ENCODE data around the gene TNK2.

DNA sequence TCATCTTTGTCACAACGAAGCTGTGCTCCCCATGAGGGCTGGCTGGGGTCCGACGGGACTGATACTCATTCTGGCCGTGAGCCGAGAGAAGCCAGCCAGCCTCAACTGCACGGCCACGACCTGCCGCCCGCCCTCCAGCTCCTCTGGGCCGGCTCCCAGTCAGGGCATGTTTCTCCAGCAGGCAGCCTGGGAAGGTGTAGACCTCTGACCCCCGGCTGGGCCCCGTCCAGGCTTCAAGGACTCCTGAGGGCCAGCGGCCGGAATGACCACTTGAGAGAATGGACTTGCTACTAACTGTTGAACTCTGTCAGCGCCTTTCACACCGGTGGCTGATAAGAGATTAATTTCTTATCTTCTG is 78.5 kb downstream of the TNK2 start:
- TF ChIP-seq ZSCAN20 (CRISPR knock-in tag; IDR thresholded peaks at IDR 0.05; ENCODE audit: borderline replicate concordance) (no peak), POLR2AphosphoS5 (IDR thresholded peaks at IDR 0.05; ENCODE audit: low read depth, low read length) (no peak), MAZ (IDR thresholded peaks at IDR 0.05; ENCODE audit: borderline replicate concordance, low read depth, low read length) (no peak), MAZ (CRISPR knock-in tag; IDR thresholded peaks at IDR 0.05; ENCODE audit: low read depth) (no peak), EP300 (IDR thresholded peaks at IDR 0.05; ENCODE audit: low read depth in 2 of 2, low read length in 2 of 2) (no peak), EP300 (CRISPR knock-in tag; IDR thresholded peaks at IDR 0.05; ENCODE audit: borderline replicate concordance) (no peak)
- TF ChIP-seq, protein P1, sequence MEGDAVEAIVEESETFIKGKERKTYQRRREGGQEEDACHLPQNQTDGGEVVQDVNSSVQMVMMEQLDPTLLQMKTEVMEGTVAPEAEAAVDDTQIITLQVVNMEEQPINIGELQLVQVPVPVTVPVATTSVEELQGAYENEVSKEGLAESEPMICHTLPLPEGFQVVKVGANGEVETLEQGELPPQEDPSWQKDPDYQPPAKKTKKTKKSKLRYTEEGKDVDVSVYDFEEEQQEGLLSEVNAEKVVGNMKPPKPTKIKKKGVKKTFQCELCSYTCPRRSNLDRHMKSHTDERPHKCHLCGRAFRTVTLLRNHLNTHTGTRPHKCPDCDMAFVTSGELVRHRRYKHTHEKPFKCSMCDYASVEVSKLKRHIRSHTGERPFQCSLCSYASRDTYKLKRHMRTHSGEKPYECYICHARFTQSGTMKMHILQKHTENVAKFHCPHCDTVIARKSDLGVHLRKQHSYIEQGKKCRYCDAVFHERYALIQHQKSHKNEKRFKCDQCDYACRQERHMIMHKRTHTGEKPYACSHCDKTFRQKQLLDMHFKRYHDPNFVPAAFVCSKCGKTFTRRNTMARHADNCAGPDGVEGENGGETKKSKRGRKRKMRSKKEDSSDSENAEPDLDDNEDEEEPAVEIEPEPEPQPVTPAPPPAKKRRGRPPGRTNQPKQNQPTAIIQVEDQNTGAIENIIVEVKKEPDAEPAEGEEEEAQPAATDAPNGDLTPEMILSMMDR (CRISPR knock-in tag; IDR thresholded peaks at IDR 0.05) = no peak
- TF ChIP-seq, protein P2, sequence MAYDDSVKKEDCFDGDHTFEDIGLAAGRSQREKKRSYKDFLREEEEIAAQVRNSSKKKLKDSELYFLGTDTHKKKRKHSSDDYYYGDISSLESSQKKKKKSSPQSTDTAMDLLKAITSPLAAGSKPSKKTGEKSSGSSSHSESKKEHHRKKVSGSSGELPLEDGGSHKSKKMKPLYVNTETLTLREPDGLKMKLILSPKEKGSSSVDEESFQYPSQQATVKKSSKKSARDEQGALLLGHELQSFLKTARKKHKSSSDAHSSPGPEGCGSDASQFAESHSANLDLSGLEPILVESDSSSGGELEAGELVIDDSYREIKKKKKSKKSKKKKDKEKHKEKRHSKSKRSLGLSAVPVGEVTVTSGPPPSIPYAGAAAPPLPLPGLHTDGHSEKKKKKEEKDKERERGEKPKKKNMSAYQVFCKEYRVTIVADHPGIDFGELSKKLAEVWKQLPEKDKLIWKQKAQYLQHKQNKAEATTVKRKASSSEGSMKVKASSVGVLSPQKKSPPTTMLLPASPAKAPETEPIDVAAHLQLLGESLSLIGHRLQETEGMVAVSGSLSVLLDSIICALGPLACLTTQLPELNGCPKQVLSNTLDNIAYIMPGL (CRISPR knock-in tag; IDR thresholded peaks at IDR 0.05; ENCODE audit: borderline replicate concordance in 1 of 2, low read depth in 1 of 2) = no peak
- TF ChIP-seq, protein P3, sequence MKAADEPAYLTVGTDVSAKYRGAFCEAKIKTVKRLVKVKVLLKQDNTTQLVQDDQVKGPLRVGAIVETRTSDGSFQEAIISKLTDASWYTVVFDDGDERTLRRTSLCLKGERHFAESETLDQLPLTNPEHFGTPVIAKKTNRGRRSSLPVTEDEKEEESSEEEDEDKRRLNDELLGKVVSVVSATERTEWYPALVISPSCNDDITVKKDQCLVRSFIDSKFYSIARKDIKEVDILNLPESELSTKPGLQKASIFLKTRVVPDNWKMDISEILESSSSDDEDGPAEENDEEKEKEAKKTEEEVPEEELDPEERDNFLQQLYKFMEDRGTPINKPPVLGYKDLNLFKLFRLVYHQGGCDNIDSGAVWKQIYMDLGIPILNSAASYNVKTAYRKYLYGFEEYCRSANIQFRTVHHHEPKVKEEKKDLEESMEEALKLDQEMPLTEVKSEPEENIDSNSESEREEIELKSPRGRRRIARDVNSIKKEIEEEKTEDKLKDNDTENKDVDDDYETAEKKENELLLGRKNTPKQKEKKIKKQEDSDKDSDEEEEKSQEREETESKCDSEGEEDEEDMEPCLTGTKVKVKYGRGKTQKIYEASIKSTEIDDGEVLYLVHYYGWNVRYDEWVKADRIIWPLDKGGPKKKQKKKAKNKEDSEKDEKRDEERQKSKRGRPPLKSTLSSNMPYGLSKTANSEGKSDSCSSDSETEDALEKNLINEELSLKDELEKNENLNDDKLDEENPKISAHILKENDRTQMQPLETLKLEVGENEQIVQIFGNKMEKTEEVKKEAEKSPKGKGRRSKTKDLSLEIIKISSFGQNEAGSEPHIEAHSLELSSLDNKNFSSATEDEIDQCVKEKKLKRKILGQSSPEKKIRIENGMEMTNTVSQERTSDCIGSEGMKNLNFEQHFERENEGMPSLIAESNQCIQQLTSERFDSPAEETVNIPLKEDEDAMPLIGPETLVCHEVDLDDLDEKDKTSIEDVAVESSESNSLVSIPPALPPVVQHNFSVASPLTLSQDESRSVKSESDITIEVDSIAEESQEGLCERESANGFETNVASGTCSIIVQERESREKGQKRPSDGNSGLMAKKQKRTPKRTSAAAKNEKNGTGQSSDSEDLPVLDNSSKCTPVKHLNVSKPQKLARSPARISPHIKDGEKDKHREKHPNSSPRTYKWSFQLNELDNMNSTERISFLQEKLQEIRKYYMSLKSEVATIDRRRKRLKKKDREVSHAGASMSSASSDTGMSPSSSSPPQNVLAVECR (CRISPR knock-in tag; IDR thresholded peaks at IDR 0.05; ENCODE audit: borderline replicate concordance) = no peak
